HepG2 (cell line): ENCODE results near the gene FAM83C. TPM values are rescaled to one million over a fixed set of nuclear protein-coding genes. Genes with fewer than 3 reads are reported as not detected.

Source experiments
- ARID2 ChIP-seq: sonication (generic); formaldehyde crosslinking; IDR thresholded peaks from 2 replicates; pipeline ENCODE4 v1.8.1; 2022; ENCODE audit warnings: mild to moderate bottlenecking, missing genetic modification reagents, borderline replicate concordance
- ATF6 ChIP-seq: sonication (generic); formaldehyde crosslinking; conservative IDR thresholded peaks from 2 replicates; pipeline ENCODE4 v1.4.0; 2020; ENCODE audit warnings: missing genetic modification reagents
- BRCA1 ChIP-seq: sonication (generic); formaldehyde crosslinking; IDR thresholded peaks from 2 replicates; pipeline ENCODE4 v1.4.0; 2020; ENCODE audit warnings: missing genetic modification reagents
- CBX2 ChIP-seq, 2 experiments: fragments of 200-600 bp in 1 of 2; sonication (generic); formaldehyde crosslinking in 1 of 2; IDR thresholded peaks; 2 replicates each; pipeline versions ENCODE4 v1.7.0 to v1.8.1; 2018 to 2022; ENCODE audit warnings: low read depth in 2 of 2, low read length in 1 of 2, mild to moderate bottlenecking in 1 of 2, missing genetic modification reagents in 1 of 2
- CENPX ChIP-seq: sonication (generic); formaldehyde crosslinking; IDR thresholded peaks from 2 replicates; pipeline ENCODE4 v1.9.0; 2021; ENCODE audit warnings: mild to moderate bottlenecking, missing genetic modification reagents, moderate library complexity
- JUND ChIP-seq: sonication (generic); formaldehyde crosslinking; IDR thresholded peaks from 2 replicates; pipeline ENCODE4 v1.8.0; 2022; ENCODE audit warnings: mild to moderate bottlenecking, missing genetic modification reagents
- MIER2 ChIP-seq: IDR thresholded peaks from 2 replicates; pipeline ENCODE4 v1.6.1; 2016; ENCODE audit warnings: missing biosample characterization, missing genetic modification reagents
- NFE2L1 ChIP-seq: sonication (generic); formaldehyde crosslinking; IDR thresholded peaks from 2 replicates; pipeline ENCODE4 v1.4.0; 2020; ENCODE audit warnings: missing genetic modification reagents, mild to moderate bottlenecking, borderline replicate concordance
- TEAD2 ChIP-seq: sonication (generic); formaldehyde crosslinking; IDR thresholded peaks from 2 replicates; pipeline ENCODE4 v1.9.0; 2021; ENCODE audit warnings: missing genetic modification reagents
- THAP7 ChIP-seq: sonication (generic); formaldehyde crosslinking; IDR thresholded peaks from 2 replicates; pipeline ENCODE4 v1.8.1; 2023; ENCODE audit warnings: mild to moderate bottlenecking, missing genetic modification reagents
- TOE1 ChIP-seq: sonication (generic); formaldehyde crosslinking; IDR thresholded peaks from 2 replicates; pipeline ENCODE4 v1.4.0; 2020; ENCODE audit warnings: mild to moderate bottlenecking, missing genetic modification reagents
- ZEB1 ChIP-seq: IDR thresholded peaks from 2 replicates; pipeline ENCODE4 v1.6.1; 2012; ENCODE audit warnings: mild to moderate bottlenecking, low read depth, inconsistent platforms; ENCODE audit not compliant: insufficient replicate concordance
- ZNF225 ChIP-seq: sonication (generic); formaldehyde crosslinking; IDR thresholded peaks from 2 replicates; pipeline ENCODE4 v1.4.0; 2020; ENCODE audit warnings: mild to moderate bottlenecking, missing genetic modification reagents
- ZNF292 ChIP-seq: sonication (generic); formaldehyde crosslinking; IDR thresholded peaks from 2 replicates; pipeline ENCODE4 v1.8.1; 2022; ENCODE audit warnings: mild to moderate bottlenecking, low read depth, missing genetic modification reagents, borderline replicate concordance
- ZNF318 ChIP-seq: sonication (generic); formaldehyde crosslinking; IDR thresholded peaks from 2 replicates; pipeline ENCODE4 v1.4.0; 2020; ENCODE audit warnings: mild to moderate bottlenecking, missing genetic modification reagents
- ZNF570 ChIP-seq: sonication (generic); formaldehyde crosslinking; IDR thresholded peaks from 2 replicates; pipeline ENCODE4 v1.4.0; 2020; ENCODE audit warnings: mild to moderate bottlenecking, missing genetic modification reagents, borderline replicate concordance
- ZNF644 ChIP-seq: IDR thresholded peaks from 2 replicates; pipeline ENCODE4 v1.6.1; 2016; ENCODE audit warnings: low read depth
- ZNF724P ChIP-seq: sonication (generic); formaldehyde crosslinking; IDR thresholded peaks from 2 replicates; pipeline ENCODE4 v1.8.0; 2022; ENCODE audit warnings: missing genetic modification reagents, borderline replicate concordance
- polyA plus RNA-seq, 8 experiments: library from polyadenylated mRNA; depleted of rRNA in 3 of 8; stranded (reverse) in 7 of 8; unstranded in 1 of 8; fragments of >200 nt; fragmentation: Illumina TruSeq in 4 of 8; extraction: Trizol in 4 of 8; gene quantifications; 2 replicates each; pipeline versions ENCODE4 v1.2.1 to v1.2.3, GENCODE V29; 2011 to 2016; ENCODE audit warnings: low read depth in 4 of 8, missing spikeins in 1 of 8, mixed read lengths in 1 of 8; ENCODE audit not compliant: insufficient read depth in 1 of 8
- total RNA-seq, 5 experiments: library from RNA; depleted of rRNA; stranded (reverse); fragments of >200 nt; fragmentation: Illumina TruSeq; extraction: Trizol; gene quantifications; 2 replicates each; pipeline ENCODE4 v1.2.3, GENCODE V29; 2016; ENCODE audit warnings: low read depth in 1 of 5

Gene FAM83C
- total and polyA plus RNA-seq, 2 of the 13 experiments (the other 11 are each of a cell fraction or from before 2014, with no cell fraction given) = 0.04 TPM; not detected in 1

GRCh38 chr20:35284267-35284991 is 7.8 kb downstream of the FAM83C start, which contains the start of gene EIF6 (continued):
- peak; percentile 65; the same call in 1 of the 2 replicates for TF ChIP-seq TOE1 (CRISPR knock-in tag)
- TF ChIP-seq TEAD2 (CRISPR knock-in tag) = no peak
- TF ChIP-seq ZNF292 = peak; percentile 30
- no peak for TF ChIP-seq ZNF318
- no peak for TF ChIP-seq ARID2 (CRISPR knock-in tag)
- TF ChIP-seq ZEB1 = peak; percentile 89
- TF ChIP-seq ATF6 = 0 out of 2 replicates have a peak, but pooled peaks have one; percentile 94
- no peak for TF ChIP-seq ZNF644 (CRISPR knock-in tag)
- no peak for TF ChIP-seq CENPX (CRISPR knock-in tag)
- TF ChIP-seq NFE2L1 = peak; percentile 75; the same call in 1 of the 2 replicates
- peak; percentile 87 for TF ChIP-seq ZNF724P (CRISPR knock-in tag)
- 0 out of 2 replicates have a peak, but pooled peaks have one; percentile 12 for TF ChIP-seq MIER2
- TF ChIP-seq THAP7 (CRISPR knock-in tag) = peak; percentile 97
- TF ChIP-seq CBX2 (IDR thresholded peaks at IDR 0.05; ENCODE audit: low read depth, low read length) = no peak
- no peak; the same call in 1 of the 2 replicates for TF ChIP-seq CBX2 (CRISPR knock-in tag; IDR thresholded peaks at IDR 0.05; ENCODE audit: low read depth)
- TF ChIP-seq ZNF225 (CRISPR knock-in tag) = peak; percentile 95
- 0 out of 2 replicates have a peak, but pooled peaks have one; percentile 39 for TF ChIP-seq JUND (CRISPR knock-in tag)
- TF ChIP-seq BRCA1 = no peak
- peak; percentile 96 for TF ChIP-seq ZNF570
